GM18517 (cell line): Measurements from ENCODE around the gene CCDC83.

Source experiments
- ATAC-seq: cut with Tn5 transposase; IDR thresholded peaks from one replicate; pipeline ENCODE4 v1.9.1; 2021; ENCODE audit warnings: mild to moderate bottlenecking, moderate library complexity; ENCODE audit not compliant: unreplicated experiment

The CCDC83 gene

GRCh38 chr11:85855341-85855656 is at the start of gene CCDC83:
Gene CCDC83 (plus strand): TSS chr11:85855383. CDS start chr11:85865124, 9,741 bp downstream.
- no peak for ATAC-seq

- no peak for ATAC-seq
Measured at GRCh38 chr11:85805387-85805786, 49.8 kb upstream of the CCDC83 start.

- ATAC-seq = no peak
Measured at GRCh38 chr11:85806016-85806415, 49.2 kb upstream of the CCDC83 start.

DNA sequence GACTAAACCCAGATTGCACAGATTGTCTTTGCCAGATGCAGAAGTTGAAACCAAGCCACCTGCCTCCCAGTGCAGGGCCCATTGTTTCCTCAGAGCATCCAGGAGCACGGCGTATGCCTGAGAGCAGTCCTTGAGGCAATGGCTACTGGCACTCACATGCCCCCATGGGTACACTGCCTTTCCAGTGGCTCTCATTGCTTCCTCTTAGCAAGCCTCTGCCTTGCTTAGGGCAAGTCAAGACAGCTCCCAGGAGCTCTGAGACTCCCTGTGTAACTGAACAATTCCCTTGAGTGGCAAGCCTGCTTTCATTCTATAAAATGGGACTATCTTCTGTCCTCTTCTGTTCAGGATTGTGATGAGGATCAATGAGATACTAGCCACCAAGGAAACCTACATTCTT is 48.3 kb upstream of the CCDC83 start:
- ATAC-seq = no peak

DNA sequence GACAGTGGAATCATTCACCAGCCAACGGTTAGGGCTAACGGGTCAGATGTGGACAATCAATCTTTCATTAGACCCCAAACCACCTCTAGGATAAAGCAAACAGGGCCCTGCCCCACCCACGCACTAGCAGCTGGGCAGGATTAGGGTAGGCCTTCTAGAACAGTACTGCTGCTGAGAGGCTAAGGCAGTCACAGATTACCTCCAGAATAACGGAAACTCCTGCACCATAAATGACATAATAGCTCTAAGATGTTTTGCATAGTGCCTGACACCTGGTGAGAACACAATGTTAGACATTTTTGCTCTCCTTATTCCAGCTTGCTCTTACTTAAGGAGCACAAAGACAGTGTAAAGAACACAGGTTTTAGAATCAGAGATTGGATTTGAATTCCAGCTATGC is 46.0 kb upstream of the CCDC83 start:
- no peak for ATAC-seq

DNA sequence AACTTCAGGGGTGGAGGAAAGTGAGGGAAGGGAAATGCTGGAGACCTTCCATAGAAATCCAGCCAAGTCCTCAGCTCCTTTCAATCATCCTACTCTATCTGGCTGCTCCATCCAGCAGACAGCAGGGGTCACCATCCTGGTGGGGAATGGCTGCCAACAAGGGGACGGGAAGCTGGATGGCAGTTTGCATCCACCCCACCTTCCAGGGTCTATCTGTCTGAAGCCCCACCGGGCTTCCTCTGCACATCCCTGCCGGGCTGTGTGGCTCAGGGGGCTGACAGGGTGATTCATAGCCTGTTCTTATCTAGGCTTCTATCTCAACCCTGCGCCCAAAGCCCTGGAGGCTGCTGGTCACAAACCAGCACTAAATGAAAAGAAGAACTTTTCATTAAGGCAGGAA is 45.3 kb upstream of the CCDC83 start:
- no peak for ATAC-seq

DNA sequence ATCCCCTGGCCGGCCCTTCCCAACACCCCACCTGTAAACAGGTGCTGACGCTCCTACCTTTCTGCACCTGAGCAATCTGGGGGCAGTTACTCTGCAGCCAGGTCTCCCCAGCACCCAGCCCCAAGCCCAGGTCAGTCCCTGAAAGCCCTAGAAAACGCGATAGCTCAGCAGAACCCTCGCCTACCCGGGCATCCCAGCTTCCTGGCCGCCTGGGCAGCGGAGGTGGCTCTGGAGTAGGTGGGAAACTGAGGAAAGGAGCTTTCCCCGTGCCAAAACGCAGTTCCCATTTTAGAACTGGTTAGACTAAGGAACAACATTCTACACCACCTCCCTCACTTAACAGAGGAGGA is 44.7 kb upstream of the CCDC83 start:
- no peak for ATAC-seq

GRCh38 chr11:85810871-85811611 is 44.1 kb upstream of the CCDC83 start, which contains the start of gene SYTL2:
Gene SYTL2 (minus strand): TSS chr11:85811141. CDS start chr11:85757725, 53,416 bp downstream.
- peak; percentile 60 for ATAC-seq

DNA sequence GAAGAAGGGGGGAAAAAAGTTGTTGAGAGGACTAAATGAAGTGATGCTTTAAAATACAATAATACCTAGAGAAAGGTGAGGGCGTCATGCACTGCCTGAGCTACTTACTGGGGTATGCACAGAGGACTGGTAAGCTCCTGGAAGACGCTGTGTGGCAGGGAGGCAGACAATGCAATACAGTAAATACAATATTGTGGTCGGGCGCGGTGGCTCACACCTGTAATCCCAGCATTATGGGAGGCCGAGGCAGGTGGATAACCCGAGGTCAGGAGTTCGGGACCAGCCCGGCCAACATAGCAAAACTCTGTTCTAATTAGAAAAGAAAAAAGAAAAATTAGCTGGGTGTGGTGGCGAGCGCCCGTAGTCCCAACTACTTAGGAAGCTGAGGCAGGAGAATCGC is 43.6 kb upstream of the CCDC83 start:
- no peak for ATAC-seq

DNA sequence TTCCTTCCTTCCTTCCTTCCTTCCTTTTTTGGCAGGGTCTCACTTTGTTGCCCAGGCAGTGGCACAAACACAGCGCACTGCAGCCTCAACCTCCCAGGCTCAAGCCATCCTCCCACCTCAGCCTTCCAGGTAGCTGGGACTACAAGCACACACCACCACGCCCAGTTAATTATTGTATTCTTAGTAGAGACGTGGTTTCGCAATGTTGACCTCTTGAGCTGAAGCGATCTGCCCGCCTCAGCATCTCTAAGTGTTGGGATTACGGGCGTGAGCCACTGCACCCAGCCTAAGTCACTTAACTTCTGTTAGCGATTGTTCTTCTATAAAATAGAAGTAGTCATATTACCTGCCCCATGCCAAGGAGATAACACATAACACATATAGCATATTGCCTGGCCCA is 41.5 kb upstream of the CCDC83 start:
- ATAC-seq = no peak

- no peak for ATAC-seq
Measured at GRCh38 chr11:85815186-85815931, 39.8 kb upstream of the CCDC83 start.

DNA sequence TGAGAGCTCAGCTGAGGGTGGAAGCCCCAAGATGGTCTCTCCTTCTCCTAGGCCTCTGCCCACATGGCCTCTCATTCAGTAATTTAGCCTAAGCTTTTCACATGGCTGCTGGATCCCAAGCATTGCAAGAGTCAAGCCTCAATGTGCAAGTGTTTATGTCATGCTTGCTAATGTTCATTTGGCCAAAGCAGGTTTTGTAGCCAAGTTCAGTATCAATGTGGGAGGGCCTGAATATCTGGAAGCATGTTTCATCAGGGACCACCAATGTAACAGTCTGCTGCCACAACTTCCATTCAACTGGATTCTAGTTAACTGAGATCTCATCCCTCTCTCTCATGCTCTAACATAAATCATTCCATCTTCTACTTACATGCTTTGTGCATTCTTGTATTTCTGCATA is 35.7 kb upstream of the CCDC83 start:
- no peak for ATAC-seq

DNA sequence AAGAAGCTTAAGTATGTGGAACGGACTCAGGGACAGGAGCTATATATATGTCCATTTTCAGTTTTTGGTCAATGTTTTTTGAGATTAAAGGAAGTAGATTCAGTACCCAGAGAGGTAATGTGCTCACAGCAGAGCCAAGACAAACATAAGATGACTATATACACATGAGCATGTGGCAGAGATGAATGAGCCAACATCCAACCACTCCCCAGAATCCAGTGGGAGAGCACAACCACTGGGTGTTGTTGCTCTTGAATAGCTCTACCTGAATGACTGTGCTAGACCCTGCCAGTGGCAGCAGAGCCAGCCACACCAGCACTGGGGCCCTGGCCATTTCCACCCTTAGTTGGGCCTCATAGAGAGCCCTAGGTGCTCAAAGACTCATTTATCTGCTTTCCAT is 33.5 kb upstream of the CCDC83 start:
- ATAC-seq = no peak

GRCh38 chr11:85822814-85823213 is 32.4 kb upstream of the CCDC83 start:
- no peak for ATAC-seq

DNA sequence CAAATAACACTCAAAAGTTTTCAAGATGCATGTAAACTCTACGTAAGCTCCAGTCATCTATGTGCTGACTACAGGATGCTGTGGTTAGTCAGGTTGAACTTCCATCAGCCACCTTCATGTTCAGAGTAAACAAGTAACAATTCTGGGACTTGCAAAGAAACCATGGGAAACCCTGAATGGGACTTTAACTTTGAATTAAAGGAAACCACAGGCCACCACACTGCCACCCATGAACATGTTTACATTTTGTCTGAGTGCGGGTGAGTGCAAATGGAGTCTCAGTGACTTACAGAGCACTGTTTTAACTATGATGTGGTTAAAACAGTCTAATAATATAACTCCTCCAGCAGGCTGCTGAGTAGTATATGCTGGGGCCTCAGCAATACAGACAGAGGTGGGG is 31.4 kb upstream of the CCDC83 start:
- ATAC-seq = no peak

- no peak for ATAC-seq
Measured at GRCh38 chr11:85825616-85826015, 29.6 kb upstream of the CCDC83 start.

GRCh38 chr11:85826116-85826855 is 28.9 kb upstream of the CCDC83 start:
- no peak for ATAC-seq

DNA sequence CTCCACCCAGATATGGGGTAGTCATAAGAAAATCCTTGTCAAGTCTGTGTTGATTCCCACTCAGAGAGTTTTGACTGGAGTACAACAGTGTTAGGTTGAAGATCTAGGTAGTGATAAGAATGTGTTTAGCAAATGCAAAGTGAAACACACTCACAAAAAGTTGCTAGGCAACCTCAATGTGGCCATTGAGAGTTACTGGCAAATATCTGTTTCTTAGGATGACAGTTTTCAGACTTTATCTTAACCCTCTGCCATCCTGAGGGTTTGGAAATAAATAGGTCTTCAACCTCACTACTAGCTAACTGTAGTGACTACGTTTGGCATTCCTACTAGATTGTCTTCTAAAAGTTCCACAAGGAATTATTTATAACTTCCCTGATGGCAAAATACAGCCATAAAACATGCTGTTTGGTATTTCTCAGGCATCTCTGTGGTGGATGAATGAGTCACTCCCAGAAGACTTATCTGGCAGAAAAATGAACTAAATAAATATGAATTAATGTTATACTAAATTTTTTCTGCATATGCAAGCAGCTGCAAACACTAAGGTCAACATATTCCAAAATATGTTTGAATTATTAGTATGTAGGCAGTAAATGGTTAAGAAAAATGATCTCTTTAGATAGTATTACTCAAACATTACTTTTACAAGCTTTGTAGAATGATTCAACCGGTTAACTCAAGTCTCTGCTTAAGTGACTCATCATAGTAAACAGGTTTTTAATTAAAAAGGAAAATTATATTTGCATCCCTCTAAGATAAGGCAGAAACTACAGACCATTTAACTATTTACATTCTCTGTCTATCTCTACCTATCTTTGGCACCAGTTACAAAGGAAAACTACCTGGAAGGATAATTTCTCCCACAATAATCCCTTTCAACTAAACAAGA is 27.2 kb upstream of the CCDC83 start:
- ATAC-seq = no peak

- ATAC-seq = no peak
Measured at GRCh38 chr11:85828640-85828978, 26.6 kb upstream of the CCDC83 start.

DNA sequence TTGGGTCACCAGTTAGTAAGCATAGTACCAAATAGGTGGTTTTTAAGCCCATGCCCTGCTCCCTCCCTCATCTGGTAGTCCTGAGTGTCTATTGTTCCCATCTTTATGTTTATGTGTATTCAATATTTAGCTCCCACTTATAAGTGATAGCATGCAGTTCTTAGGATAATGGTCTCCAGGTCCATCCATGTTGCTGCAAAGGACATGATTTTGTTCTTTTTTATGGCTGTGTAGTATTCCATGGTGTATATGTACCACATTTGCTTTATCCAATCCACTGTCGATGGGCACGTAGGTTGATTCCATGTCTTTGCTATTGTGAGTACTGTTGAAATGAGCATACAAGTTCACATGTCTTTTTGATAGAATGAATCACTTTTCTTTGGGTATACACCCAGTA is 26.0 kb upstream of the CCDC83 start:
- ATAC-seq = no peak

- no peak for ATAC-seq
Measured at GRCh38 chr11:85831050-85831449, 24.1 kb upstream of the CCDC83 start.
